GM12878 (cell line): Measurements from ENCODE around the gene SLU7. TPM values are rescaled to one million over a fixed set of nuclear protein-coding genes. Genes with fewer than 3 reads are reported as not detected.
A peak's percentile ranks its signal among the peaks of the same experiment; 100 is the strongest.

Experiments used
- ATAC-seq: fragments of 200-7000 bp; cut with Tn5 transposase; 3 replicates; pipeline ENCODE4 v1.9.1; 2020; ENCODE audit warnings: mild to moderate bottlenecking, moderate library complexity
- BruUV-seq: library from RNA; stranded (reverse); fragments of 400-500 nt; replicated peaks from 2 replicates; lab custom pipeline; 2021; lab: Mats Ljungman, UMichigan
- CTCF ChIA-PET: fragments of 300-600 bp; sonication (Branson Sonifier 250); formaldehyde crosslinking; extraction: SDS; loops from one replicate; lab custom pipeline; 2021; ENCODE audit warnings: inconsistent platforms; lab: Yijun Ruan, JAX
- POLR2A ChIA-PET: fragments of 350-600 bp; formaldehyde crosslinking; extraction: SDS; loops from one replicate; lab custom pipeline; 2021; ENCODE audit warnings: inconsistent platforms; lab: Charles Lee
- RAD21 ChIA-PET: fragments of 300-600 bp; sonication (Branson Sonifier 250); formaldehyde crosslinking; loops from one replicate; lab custom pipeline; 2023; ENCODE audit warnings: antibody characterized with exemption; ENCODE audit not compliant: unreplicated experiment; lab: Charles Lee
- SMC1A ChIA-PET: fragments of 300-600 bp; sonication (Branson Sonifier 250); formaldehyde crosslinking; loops from one replicate; lab custom pipeline; 2023; ENCODE audit not compliant: unreplicated experiment, uncharacterized antibody; lab: Charles Lee
- DNase-seq: peaks from one replicate; pipeline ENCODE4 v3.0.0-alpha.2; 2011; ENCODE audit warnings: low read depth, low spot score
- FAIRE-seq: peaks from 3 replicates; lab custom pipeline; 2011; peaks lifted over from hg19 to GRCh38; lab: Jason Lieb, UNC
- H2AFZ ChIP-seq: 2 replicates; pipeline ENCODE4 v1.6.0; 2011; ENCODE audit warnings: low read depth, low read length, control low read depth; ENCODE audit not compliant: control insufficient read depth
- H3K27ac ChIP-seq: 2 replicates; pipeline ENCODE4 v1.5.1; 2011; ENCODE audit warnings: control low read depth; ENCODE audit not compliant: control insufficient read depth, insufficient read depth
- H3K27me3 ChIP-seq, 2 experiments: replicated peaks in 1 of 2; 2 replicates each; pipeline versions ENCODE4 v1.6.0 to v1.6.1; 2011; ENCODE audit warnings: low read length in 1 of 2; ENCODE audit not compliant: control insufficient read depth in 2 of 2, insufficient read depth in 2 of 2
- H3K36me3 ChIP-seq, 2 experiments: 2 replicates each; pipeline ENCODE4 v1.5.1; 2011; ENCODE audit warnings: low read length in 1 of 2; ENCODE audit not compliant: control insufficient read depth in 2 of 2, insufficient read depth in 2 of 2
- H3K4me1 ChIP-seq: 2 replicates; pipeline ENCODE4 v1.6.1; 2011; ENCODE audit warnings: mild to moderate bottlenecking, low read length, moderate library complexity, mixed read lengths; ENCODE audit not compliant: control insufficient read depth, insufficient read depth
- H3K4me2 ChIP-seq: 2 replicates; pipeline ENCODE4 v1.6.0; 2011; ENCODE audit warnings: control low read depth; ENCODE audit not compliant: control insufficient read depth, insufficient read depth
- H3K4me3 ChIP-seq: fragments of 200-600 bp; sonication (generic); 2 replicates; pipeline ENCODE4 v1.5.1; 2016
- H3K79me2 ChIP-seq: 2 replicates; pipeline ENCODE4 v1.6.0; 2011; ENCODE audit warnings: low read length; ENCODE audit not compliant: control insufficient read depth, insufficient read depth
- H3K9ac ChIP-seq: 2 replicates; pipeline ENCODE4 v1.8.0; 2011; ENCODE audit warnings: low read length, control low read depth, mixed read lengths; ENCODE audit not compliant: control insufficient read depth, insufficient read depth
- H3K9me3 ChIP-seq: replicated peaks from 3 replicates; pipeline ENCODE4 v1.5.1; 2011; ENCODE audit warnings: mild to moderate bottlenecking, low read length; ENCODE audit not compliant: control insufficient read depth, insufficient read depth
- H4K20me1 ChIP-seq: 2 replicates; pipeline ENCODE4 v1.6.0; 2011; ENCODE audit not compliant: control insufficient read depth, insufficient read depth
- BHLHE40 ChIP-seq, 2 experiments: fragments of 450-650 bp in 1 of 2; IDR thresholded peaks; 2 replicates each; pipeline ENCODE4 v1.6.1; 2011 to 2017; ENCODE audit warnings: low read depth in 2 of 2, borderline replicate concordance in 1 of 2, improper control_type of control experiment in 1 of 2, low read length in 1 of 2, mild to moderate bottlenecking in 1 of 2
- CHD1 ChIP-seq: IDR thresholded peaks from 2 replicates; pipeline ENCODE4 v1.6.1; 2012; ENCODE audit warnings: low read depth, low read length, improper control_type of control experiment
- E4F1 ChIP-seq: fragments of 450-650 bp; IDR thresholded peaks from 2 replicates; pipeline ENCODE4 v1.6.1; 2018; ENCODE audit warnings: borderline replicate concordance, mild to moderate bottlenecking; ENCODE audit not compliant: partially characterized antibody
- EP300 ChIP-seq, 2 experiments: fragments of 150-350 bp in 1 of 2; IDR thresholded peaks; 2 replicates each; pipeline ENCODE4 v1.6.1; 2011 to 2012; ENCODE audit warnings: low read depth in 2 of 2, low read length in 2 of 2, borderline replicate concordance in 1 of 2, improper control_type of control experiment in 1 of 2, inconsistent platforms in 1 of 2; ENCODE audit not compliant: control insufficient read depth in 1 of 2
- HDAC2 ChIP-seq: fragments of 200-600 bp; sonication (generic); IDR thresholded peaks from 2 replicates; pipeline ENCODE4 v1.6.1; 2017
- IKZF2 ChIP-seq, 2 experiments: fragments of 450-650 bp; IDR thresholded peaks; 2 replicates each; pipeline ENCODE4 v1.6.1; 2017; ENCODE audit warnings: mild to moderate bottlenecking in 2 of 2, moderate library complexity in 2 of 2
- JUNB ChIP-seq: IDR thresholded peaks from 2 replicates; pipeline ENCODE4 v1.6.1; 2016; ENCODE audit warnings: antibody characterized with exemption, mild to moderate bottlenecking
- KAT2A ChIP-seq: conservative IDR thresholded peaks from 2 replicates; pipeline ENCODE4 v1.6.1; 2011; ENCODE audit warnings: low read depth, low read length; ENCODE audit not compliant: control insufficient read depth
- MAX ChIP-seq: IDR thresholded peaks from 2 replicates; pipeline ENCODE4 v1.6.1; 2012; ENCODE audit warnings: low read depth, low read length, improper control_type of control experiment
- NBN ChIP-seq: fragments of 450-650 bp; IDR thresholded peaks from 2 replicates; pipeline ENCODE4 v1.6.1; 2016
- POLR2AphosphoS2 ChIP-seq: IDR thresholded peaks from 2 replicates; pipeline ENCODE4 v1.6.1; 2011; ENCODE audit warnings: low read depth, mild to moderate bottlenecking, low read length, improper control_type of control experiment, moderate library complexity
- POLR2AphosphoS5 ChIP-seq: IDR thresholded peaks from 2 replicates; pipeline ENCODE4 v1.6.1; 2011; ENCODE audit warnings: mild to moderate bottlenecking, low read length, inconsistent platforms
- RCOR1 ChIP-seq: conservative IDR thresholded peaks from 2 replicates; pipeline ENCODE4 v1.6.1; 2012; ENCODE audit warnings: low read depth, low read length, improper control_type of control experiment
- RELA ChIP-seq: fragments of 450-650 bp; IDR thresholded peaks from 2 replicates; pipeline ENCODE4 v1.8.0; 2014; ENCODE audit warnings: borderline replicate concordance; ENCODE audit not compliant: partially characterized antibody
- ZBED1 ChIP-seq: IDR thresholded peaks from 2 replicates; pipeline ENCODE4 v1.6.1; 2016; ENCODE audit warnings: borderline replicate concordance
- WGBS: methylation state at CpG from one replicate; pipeline ENCODE4 v1.1.6; 2016; ENCODE audit warnings: low lambda C conversion rate; ENCODE audit not compliant: insufficient replicate concordance, insufficient coverage; ENCODE audit errors: missing lambda C conversion rate; 5-methylcytosine and 5-hydroxymethylcytosine counted together
- in situ Hi-C: fragments of 300-500 bp; cut with MboI; formaldehyde crosslinking; loops from 9 replicates; pipeline ENCODE4 v1.14.3; 2018; ENCODE audit warnings: mixed read lengths
- intact Hi-C: fragments of 100-400 bp; cut with micrococcal nuclease; formaldehyde crosslinking; loops from one replicate; pipeline ENCODE4 v1.14.2; 2022; ENCODE audit not compliant: unreplicated experiment
- polyA plus RNA-seq, 11 experiments: library from polyadenylated mRNA; depleted of rRNA in 4 of 11; unstranded in 6 of 11; stranded (reverse) in 5 of 11; fragments of >200 nt; fragmentation: Nextera tagmentation in 4 of 11; fragmentation: Illumina TruSeq in 1 of 11; extraction: Ambion mirVana in 4 of 11; extraction: Trizol in 1 of 11; gene quantifications; 1 replicate in 1 of 11; 2 replicates in 10 of 11; pipeline versions ENCODE4 v1.2.1 to v1.2.3, GENCODE V29; 2011 to 2016; ENCODE audit warnings: inconsistent platforms in 2 of 11, missing spikeins in 2 of 11, low read depth in 1 of 11
- total RNA-seq, 4 experiments: library from RNA; depleted of rRNA in 3 of 4; stranded (reverse); fragments of >200 nt in 3 of 4; fragmentation: Illumina TruSeq in 1 of 4; extraction: Trizol in 1 of 4; gene quantifications; 2 replicates each; pipeline versions ENCODE4 v1.2.1 to v1.2.3, GENCODE V29; 2013 to 2021
- TF ChIP-seq, protein P1 (sequence below): fragments of 450-650 bp; IDR thresholded peaks from 2 replicates; pipeline ENCODE4 v1.6.1; 2017; ENCODE audit warnings: mild to moderate bottlenecking, low read depth, inconsistent platforms; ENCODE audit not compliant: poor library complexity, severe bottlenecking

The SLU7 gene
- total and polyA plus RNA-seq, 10 of the 15 experiments (the other 5 are each of a cell fraction or from before 2014, with no cell fraction given): 32.7 to 55.2 (median 46.6) TPM

- Histone ChIP-seq H4K20me1 (no peaks in the 10 kb centered on the region), H3K4me3 (no peak overlapping the region), H3K4me1 (peaks cover 62% of the 10 kb centered on the region), H3K27me3 (no peaks in the 10 kb centered on the region), H3K27ac (no peak overlapping the region), H3K9me3 (peaks cover 11% of the 10 kb centered on the region), H3K79me2 (peaks cover 31% of the 10 kb centered on the region), H3K4me2 (no peak overlapping the region), H3K9ac (no peak overlapping the region), H3K36me3 (no peaks in the 10 kb centered on the region), H2AFZ (no peak overlapping the region)
- in situ Hi-C loops (no loop called here), intact Hi-C loops (no loop called here)
- CTCF ChIA-PET: interaction anchor here (0.6 to 1.4 kb wide), 4 partner anchors 14 to 98 kb away, joined by 3 to 6 read pairs (median 4); no protein-coding TSS in a partner anchor
- POLR2A ChIA-PET: interaction anchor here (0.9 to 2.4 kb wide), 8 partner anchors 9 to 28 kb away, joined by 3 to 22 read pairs (median 4); partner anchors contain the start of gene SLU7
- 0% methylated on average over 1 of the region's 1 CpG for WGBS
- no peak for FAIRE-seq
- no peak for DNase-seq
- no TSS peak for BruUV-seq
- ATAC-seq: peak; percentile 37
- RAD21 ChIA-PET: interaction anchor here (0.7 to 5.1 kb wide), 7 partner anchors 9 to 56 kb away, joined by 3 to 67 read pairs (median 3); partner anchors contain the start of gene SLU7
- SMC1A ChIA-PET: interaction anchor here (0.7 to 4.9 kb wide), 8 partner anchors 9 to 61 kb away, joined by 3 to 81 read pairs (median 5); no protein-coding TSS in a partner anchor
- peak; percentile 72; the same call in 1 of the 2 replicates for TF ChIP-seq NBN
- TF ChIP-seq RCOR1: no peak
- peak in 1 of 2 experiments; percentile 39; a peak in 1 of 4 replicates for TF ChIP-seq EP300 (IDR thresholded peaks at IDR 0.05; ENCODE audit: borderline replicate concordance in 1 of 2, control insufficient read depth in 1 of 2, low read depth in 2 of 2, low read length in 2 of 2)
- TF ChIP-seq CHD1: no peak
- TF ChIP-seq BHLHE40 (IDR thresholded peaks at IDR 0.05; ENCODE audit: borderline replicate concordance in 1 of 2, low read depth in 2 of 2, low read length in 1 of 2): 0 out of 4 replicates have a peak, but pooled peaks of 1 of the 2 experiments have one; percentile 5
- TF ChIP-seq E4F1: no peak
- TF ChIP-seq RELA: no peak
- TF ChIP-seq ZBED1: no peak
- TF ChIP-seq KAT2A: no peak
- TF ChIP-seq, protein P1, sequence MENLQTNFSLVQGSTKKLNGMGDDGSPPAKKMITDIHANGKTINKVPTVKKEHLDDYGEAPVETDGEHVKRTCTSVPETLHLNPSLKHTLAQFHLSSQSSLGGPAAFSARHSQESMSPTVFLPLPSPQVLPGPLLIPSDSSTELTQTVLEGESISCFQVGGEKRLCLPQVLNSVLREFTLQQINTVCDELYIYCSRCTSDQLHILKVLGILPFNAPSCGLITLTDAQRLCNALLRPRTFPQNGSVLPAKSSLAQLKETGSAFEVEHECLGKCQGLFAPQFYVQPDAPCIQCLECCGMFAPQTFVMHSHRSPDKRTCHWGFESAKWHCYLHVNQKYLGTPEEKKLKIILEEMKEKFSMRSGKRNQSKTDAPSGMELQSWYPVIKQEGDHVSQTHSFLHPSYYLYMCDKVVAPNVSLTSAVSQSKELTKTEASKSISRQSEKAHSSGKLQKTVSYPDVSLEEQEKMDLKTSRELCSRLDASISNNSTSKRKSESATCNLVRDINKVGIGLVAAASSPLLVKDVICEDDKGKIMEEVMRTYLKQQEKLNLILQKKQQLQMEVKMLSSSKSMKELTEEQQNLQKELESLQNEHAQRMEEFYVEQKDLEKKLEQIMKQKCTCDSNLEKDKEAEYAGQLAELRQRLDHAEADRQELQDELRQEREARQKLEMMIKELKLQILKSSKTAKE: peak; percentile 19
- TF ChIP-seq MAX: no peak
- no peak for TF ChIP-seq HDAC2
- TF ChIP-seq POLR2AphosphoS5: no peak
- TF ChIP-seq IKZF2 (IDR thresholded peaks at IDR 0.05): peak; percentile 35 to 54; a peak in 2 of 4 replicates
- 0 out of 2 replicates have a peak, but pooled peaks have one; percentile 3 for TF ChIP-seq JUNB
- no peak for TF ChIP-seq POLR2AphosphoS2
These were observed 26.3 kb upstream of the SLU7 start for GRCh38 chr5:160445132-160445531.
